Upper lobe of left lung (tissue), 4 donors: ENCODE measurements around the gene LIPT1.

Experiments used
- EP300 ChIP-seq, 4 donors: sonication (generic); formaldehyde crosslinking; IDR thresholded peaks; one replicate each; pipeline ENCODE4 v1.5.1; 2017; ENCODE audit warnings: antibody characterized with exemption in 4 of 4, control low read depth in 2 of 4
- POLR2A ChIP-seq, 4 donors: fragments of 450-650 bp; IDR thresholded peaks; one replicate each; pipeline ENCODE4 v1.5.1; 2016 to 2017; ENCODE audit warnings: antibody characterized with exemption in 4 of 4, mild to moderate bottlenecking in 2 of 4
- POLR2AphosphoS5 ChIP-seq, 2 donors: sonication (generic); formaldehyde crosslinking; IDR thresholded peaks; one replicate each; pipeline ENCODE4 v1.5.1; 2017; ENCODE audit warnings: antibody characterized with exemption in 2 of 2
- TF ChIP-seq, protein P1 (sequence below), 6 experiments: fragments of 450-650 bp in 4 of 6; fragments of 200-600 bp in 2 of 6; sonication (generic) in 2 of 6; IDR thresholded peaks; one replicate each; pipeline ENCODE4 v1.5.1; 2016 to 2019; ENCODE audit warnings: antibody characterized with exemption in 6 of 6

DNA sequence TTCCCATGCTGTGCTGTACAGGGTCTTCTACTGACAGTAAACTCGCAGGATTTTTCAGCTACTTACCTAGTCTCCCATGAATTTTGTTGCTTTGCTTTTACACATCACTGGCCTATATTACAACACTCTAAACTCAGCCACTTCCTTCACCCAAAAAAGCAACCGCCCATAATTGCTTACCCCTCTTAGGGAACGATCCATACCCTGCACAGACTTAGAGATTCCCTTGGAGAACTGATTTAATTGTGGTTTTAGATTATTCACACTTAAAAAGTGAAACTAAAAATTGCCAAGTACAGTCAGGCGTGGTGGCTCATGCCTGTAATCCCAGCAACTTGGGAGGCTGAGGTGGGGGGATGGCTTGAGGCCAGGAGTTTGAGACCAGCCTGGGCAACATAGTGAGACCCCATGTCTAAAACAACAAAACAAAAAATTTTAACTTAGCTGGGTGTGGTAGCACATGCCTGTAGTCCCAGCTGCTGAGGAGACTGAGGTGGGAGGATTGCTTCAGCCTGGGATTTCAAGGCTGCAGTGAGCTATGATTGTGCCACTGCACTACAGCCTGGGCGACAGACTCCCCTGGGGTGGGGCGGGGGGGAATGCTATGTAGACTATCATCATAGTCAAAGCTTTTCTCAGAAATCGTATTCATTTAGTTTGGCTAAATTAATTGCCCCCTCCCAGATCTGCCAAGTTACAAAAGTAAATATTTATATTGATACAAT lies 45.5 kb downstream of the LIPT1 start:
- TF ChIP-seq, protein P1, sequence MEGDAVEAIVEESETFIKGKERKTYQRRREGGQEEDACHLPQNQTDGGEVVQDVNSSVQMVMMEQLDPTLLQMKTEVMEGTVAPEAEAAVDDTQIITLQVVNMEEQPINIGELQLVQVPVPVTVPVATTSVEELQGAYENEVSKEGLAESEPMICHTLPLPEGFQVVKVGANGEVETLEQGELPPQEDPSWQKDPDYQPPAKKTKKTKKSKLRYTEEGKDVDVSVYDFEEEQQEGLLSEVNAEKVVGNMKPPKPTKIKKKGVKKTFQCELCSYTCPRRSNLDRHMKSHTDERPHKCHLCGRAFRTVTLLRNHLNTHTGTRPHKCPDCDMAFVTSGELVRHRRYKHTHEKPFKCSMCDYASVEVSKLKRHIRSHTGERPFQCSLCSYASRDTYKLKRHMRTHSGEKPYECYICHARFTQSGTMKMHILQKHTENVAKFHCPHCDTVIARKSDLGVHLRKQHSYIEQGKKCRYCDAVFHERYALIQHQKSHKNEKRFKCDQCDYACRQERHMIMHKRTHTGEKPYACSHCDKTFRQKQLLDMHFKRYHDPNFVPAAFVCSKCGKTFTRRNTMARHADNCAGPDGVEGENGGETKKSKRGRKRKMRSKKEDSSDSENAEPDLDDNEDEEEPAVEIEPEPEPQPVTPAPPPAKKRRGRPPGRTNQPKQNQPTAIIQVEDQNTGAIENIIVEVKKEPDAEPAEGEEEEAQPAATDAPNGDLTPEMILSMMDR (IDR thresholded peaks at IDR 0.05): no peak
- TF ChIP-seq POLR2A (IDR thresholded peaks at IDR 0.05): no peak
- no peak for TF ChIP-seq EP300 (IDR thresholded peaks at IDR 0.05)
- TF ChIP-seq POLR2AphosphoS5 (IDR thresholded peaks at IDR 0.05): no peak
